ENCODE data around the gene ARHGAP10.
"Not testable (repeated sequence)": the region's sequence is repeated elsewhere in the genome, so short reads cannot be mapped to it uniquely, and the experiment has no call there.

Gene ARHGAP10

DNA sequence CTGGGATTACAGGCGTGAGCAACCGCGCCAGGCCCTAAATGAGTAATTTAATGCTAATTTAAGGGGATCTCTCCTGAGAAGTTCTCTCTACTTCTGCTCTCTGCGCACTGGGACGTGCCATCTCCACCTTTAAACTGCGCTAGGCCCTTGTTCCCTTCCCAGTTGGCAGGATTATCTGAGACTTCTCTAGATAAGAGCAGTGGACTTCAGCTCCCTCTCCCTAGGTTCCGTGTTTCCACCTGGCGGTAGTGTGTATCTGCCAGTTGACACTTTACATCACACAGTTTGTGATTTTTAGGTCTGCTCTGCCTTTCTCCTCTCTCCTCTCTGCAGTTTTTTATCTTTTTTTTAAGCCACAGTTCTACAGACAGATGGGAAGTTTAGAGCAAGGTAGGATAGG lies 40.2 kb downstream of the ARHGAP10 start:
- DNase-seq = no peak

DNA sequence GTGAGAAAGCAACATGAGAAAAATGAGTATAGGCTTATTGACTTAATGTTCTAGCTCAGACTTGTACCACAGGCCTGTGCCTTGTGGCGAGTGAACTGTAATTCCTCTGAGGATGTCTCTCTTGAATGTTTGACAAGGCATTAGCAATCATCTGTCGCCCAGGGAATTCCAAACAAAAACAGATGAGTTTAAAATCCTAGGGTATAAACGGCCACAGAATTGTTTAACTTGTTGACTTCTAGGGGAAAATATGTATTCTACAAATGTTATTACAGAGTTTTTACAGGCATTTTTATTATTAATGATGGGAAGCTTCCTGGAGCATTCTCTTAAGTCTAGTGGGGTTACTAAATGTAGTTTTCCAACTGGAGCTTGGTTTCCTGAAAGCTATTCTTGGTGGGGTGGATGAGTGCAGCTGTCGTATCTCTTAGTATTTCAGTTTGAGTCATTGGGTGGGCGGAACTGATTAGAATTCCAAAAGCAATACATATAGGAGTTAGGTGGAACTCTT lies 40.6 kb downstream of the ARHGAP10 start:
- DNase-seq = no peak

DNA sequence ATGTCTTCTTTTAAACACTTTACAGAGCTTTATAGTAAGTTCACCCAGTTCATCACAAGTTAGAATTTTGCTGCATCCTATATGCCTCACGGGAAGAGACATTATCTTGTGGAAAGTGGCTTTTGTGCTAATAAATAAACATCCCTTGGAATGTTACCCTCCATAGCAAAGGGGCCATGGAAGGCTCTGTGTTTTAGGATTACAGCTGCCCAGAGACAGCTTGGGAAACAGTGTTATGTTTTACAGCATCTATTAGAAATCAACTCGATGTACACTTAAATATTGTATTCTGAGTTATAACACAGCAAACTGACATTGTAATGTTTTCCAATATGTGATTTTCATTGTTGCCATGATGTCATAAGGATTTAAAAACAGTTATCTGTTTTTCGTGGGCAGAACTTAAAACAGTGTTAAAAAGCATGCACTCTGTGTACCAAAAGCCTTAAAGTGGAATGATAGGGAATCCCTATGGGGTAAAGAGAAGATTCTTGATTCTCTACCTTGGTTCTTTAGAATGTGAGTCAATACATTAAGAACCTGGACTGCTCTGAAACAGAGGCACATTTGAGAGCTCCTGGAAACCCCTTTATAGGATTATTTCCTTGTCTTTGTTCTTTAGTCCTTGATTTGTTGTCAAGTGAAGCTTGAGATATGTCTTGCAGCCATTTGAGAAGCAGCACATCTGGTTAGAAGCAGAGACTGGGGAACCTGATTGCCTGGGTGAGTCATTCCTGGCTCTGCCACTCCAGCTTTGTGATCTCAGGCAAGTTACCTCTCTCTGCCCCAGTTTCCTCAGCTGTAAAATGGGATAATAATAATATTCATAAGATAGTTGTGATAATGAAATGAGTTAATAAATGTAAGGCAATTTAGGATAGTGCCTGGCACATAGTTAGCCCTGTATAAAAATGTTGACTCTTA lies 41.6 kb downstream of the ARHGAP10 start:
- no peak for DNase-seq

DNA sequence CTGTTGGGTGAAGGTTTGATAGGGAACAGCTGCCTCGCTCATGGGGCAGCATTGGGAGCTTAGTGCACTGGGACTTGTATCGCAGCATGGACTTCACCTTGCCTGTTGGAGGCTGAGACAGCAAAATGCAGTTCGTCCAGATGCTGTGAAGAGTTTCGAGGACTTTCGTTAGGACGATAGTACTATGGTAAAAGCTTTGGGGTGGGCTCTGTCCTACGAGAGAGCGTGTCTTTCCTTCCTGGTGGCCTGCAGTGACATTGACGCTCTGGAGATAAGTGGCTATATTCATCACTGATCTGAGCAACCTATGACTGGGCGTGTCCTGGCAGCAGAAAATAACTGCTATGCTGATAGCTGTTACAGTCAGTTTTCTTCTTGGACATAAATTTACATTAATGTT lies 44.8 kb downstream of the ARHGAP10 start:
- no peak for DNase-seq

DNA sequence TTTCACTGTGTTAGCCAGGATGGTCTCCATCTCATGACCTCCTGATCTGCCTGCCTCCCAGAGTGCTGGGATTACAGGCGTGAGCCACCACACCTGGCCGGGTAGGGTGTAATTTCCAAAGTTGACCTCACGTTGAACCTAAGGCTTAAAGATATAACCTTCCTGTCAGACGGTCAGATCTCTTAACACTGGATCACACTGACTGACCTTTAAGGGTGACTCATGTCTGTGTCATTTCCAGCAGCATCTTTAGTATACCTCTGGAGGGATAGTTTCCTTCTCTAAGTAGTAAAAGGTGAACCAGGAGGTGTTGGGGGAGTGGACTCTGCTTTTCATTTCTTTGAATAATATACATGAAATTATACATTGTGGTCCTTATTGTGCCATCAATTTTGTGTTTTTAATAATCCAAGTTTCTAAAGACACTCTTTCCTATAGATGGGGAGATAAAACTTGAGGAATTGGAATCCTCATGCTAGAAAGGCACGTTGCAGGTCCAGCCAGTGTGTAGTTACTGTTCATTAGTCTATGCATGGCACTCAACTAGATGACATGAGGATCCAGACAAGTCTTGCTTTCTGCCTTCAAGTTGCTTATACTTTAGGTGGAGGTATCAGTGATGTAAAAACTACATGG lies 45.7 kb downstream of the ARHGAP10 start:
- DNase-seq = no peak

DNA sequence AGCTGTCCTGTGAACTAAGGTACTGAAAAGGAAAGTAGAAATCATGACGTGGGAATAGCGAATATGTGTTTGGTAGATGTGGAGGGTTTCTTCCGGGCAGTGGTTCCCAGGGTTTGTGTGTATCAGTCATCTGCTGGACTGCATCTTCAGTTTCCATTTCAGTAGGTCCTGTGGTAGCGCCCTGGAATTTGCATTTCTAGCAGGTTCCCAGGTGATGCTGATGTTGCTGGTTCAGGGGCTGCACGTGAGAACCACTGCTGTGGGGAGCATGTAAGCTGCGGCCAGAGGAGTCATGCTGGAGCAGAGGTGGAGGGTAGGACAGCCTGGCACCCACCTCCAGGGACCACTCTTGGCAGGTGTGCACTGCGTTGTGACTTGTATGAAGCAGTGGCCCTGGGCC lies 47.1 kb downstream of the ARHGAP10 start:
- DNase-seq = no peak

DNA sequence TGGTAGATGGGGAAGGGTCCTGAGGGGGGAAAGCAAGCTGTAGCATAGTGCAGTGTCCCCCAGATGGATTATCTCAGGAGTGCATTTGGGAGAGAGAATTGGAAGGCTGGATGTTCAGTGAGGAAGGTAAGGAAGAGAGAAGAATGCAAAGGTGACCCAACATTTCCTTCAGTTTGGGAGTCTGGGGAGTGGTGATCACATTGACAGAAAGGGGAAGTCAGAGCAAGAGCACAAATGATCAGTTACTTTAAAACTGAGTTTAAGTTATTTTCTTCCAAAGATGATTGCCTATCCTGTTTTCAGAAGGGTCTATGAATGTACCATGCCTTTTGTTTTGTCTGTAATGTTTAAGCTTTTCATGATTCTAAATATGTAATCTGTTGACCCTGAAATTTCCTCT lies 47.6 kb downstream of the ARHGAP10 start:
- no peak for DNase-seq

DNA sequence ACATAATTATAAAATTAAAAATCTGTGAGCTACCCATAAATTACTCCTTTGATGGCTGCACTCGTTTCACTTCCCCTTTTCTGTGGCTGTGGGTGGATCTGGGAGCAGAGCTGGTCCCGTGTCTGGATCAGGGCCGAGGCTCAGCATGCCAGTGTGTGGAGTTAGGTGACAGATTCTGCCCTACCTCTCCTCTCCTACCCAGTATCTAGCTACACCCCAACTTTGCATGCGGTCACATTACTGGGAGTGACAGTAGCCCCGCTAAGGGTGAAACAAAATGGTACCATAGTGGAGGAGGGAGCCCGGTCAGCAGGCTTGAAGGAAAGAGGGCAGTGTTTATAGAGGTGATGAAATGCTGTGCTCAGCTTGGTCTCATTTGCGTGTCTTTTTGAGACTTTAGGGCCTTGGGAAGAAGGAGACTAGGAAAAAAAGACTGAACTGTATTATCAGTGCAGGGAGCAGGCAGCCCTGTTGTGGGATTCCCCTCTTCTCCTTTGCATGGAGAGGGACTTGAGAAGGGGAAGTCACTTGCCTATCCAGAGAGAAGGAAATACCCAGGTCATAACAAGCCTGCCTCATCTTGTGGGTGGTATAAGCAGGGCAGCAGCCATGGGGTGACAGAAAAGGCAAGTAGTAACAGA lies 48.4 kb downstream of the ARHGAP10 start:
- DNase-seq = no peak

DNA sequence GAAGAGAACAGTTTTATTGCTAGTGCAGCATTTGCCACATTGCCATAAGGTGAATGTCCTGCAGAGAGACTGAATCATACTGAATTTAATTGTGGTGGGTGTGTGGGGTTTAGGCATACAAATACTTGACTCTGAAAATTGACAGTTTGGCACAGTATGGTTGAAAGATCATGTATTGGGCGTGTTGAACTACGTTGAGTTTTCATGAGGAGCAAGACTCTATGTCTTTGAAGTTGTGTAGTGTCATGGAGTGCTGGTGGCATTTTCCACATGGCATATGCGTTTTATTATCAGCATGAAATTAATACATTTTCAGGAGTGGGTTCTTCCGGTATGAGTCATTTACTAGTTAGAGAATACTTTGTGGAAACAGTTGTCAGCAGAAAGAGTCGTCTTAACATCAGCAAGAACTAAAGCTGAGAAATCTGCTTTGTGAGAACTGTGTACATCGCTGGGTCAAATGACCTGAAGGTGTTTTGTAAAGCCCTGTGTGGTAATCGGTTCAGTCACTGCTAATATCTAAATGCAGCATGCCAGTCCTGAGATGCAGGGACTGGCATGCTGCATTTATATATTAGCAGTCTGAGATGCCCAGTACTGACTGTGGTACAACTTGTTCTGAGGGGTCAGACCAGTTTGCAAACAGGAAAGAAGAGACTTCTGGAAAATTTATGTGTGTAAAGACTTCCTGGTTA lies 50.3 kb downstream of the ARHGAP10 start:
- no peak for DNase-seq

DNA sequence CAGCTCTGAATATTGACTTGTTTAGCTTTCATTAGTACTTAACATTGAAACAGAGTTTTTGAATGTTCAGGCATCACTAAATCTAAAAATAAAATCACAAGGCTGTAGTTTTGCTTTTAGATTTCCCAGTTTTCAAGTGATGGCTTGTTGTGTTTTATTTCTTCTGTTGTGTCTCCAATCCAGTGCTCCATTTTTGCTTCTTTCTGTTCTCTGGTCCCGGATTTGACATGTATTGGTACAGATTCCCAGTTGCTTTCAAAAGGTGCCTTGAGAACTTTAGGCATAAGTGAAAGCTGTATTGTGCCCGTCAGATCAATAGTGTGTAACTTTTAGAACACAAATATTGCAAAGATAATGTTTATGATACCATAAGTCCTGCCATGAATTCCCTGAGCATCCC lies 53.2 kb downstream of the ARHGAP10 start:
- no peak for DNase-seq

DNA sequence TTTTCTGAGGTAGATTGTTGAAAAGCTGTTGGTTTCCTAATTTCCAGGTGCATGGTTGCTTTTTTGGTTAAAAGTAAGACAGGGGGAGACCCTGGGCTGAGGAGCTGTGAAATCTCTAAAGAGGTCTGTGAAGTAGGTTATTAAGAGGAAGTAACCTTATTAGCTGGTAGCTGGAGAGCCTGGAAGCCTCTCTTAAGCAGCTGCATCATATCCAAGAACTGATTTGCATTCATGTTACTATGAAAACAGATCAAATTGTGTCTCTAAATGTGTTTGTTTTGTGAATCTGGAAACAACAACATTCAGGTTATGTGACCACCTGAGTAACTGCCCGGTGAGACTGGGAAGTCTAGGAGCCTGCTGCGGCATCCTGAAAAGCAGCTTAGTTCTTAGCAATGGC lies 54.1 kb downstream of the ARHGAP10 start:
- DNase-seq = no peak

DNA sequence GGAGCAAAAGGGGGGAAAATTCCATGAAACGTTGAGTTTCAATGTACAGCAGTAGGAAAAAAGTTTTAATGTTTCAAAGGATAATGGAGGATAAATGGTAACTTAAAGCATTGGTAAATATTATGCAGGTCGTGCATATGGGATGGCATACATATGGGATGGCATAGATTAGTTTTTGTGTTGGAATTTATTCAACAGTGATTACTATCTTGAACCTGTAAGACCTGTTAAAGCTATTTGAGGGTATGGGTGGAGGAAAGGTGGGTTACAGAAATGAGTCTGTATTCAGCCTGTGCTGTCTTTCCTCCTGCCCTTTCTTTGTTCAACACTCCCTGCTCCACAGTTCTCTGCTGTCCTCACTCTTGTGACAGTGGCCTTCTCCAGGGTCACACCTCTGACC lies 54.6 kb downstream of the ARHGAP10 start:
- no peak for DNase-seq

DNA sequence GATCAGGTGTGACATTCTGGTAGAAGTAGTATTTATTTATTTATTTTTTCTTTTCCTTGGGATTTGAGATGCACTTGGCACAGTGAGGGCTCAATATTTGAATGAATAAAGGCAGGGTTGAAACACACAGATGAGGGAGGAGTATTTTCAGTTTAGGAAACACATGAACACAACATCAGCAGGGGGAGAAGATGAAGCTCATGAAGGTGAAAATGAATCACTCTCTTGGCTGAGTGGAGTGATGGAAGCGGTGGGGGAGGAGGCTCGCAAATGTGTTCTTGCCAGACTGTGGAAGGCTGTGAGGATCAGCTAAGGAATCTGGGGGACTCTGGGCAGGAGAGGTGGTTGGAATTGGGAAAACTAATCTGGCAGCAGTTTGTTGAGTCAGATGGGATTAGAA lies 55.3 kb downstream of the ARHGAP10 start:
- DNase-seq = no peak

DNA sequence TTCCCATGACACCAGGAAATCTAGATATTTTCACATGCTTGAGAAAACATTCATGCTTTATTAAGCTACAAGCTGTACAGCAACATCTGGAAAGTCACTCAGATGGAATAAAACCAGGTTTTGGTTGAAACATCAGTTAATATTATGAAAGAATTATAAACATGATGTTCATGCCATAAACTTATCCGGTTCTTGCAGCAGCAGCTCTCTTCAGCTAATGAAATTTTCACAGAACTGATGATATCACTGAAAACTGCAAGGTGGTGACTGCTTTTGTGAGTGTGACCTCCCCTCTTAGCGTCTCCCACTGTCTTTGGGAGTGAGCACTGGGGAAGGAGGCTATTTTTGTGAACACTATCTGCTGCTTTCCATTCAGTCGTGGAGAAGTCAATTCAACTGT lies 56.9 kb downstream of the ARHGAP10 start:
- no peak for DNase-seq

DNA sequence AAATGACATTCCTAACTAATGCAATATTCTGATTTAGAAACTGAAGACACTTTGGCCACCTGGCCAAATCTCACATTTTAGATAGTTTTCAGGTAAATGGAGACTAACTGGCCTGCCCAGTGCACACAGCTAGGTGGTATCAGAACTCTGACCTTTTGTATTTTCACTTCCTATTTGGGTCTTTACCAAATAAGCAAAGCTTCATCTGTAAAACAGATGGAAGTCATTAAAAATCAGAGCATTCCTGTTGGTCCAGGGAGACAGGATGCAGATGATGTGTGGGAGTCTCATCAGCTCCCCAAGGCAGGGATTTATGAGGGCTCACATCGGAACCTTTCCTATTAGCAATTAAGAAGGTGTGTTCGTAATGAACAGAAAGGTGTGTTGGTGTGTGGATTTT lies 57.7 kb downstream of the ARHGAP10 start:
- DNase-seq = no peak

DNA sequence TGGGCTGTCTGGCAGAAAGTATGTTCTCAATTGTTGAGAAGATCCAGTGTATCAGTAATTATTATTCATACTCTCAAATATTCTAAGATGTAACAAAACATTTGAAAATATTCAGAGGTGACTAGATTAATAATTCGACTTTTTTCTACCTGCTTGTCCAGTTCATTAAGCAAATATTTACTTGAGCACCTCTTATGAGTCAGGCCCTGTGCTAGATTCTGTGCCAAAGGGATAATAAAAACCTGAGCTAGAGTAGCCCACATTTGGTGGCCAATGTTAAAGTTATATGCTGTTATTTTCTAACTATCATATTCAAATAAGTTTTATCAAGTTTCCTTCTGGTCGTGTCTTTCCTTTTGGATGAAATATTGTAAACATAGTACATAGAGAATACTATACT lies 58.5 kb downstream of the ARHGAP10 start:
- DNase-seq = no peak

DNA sequence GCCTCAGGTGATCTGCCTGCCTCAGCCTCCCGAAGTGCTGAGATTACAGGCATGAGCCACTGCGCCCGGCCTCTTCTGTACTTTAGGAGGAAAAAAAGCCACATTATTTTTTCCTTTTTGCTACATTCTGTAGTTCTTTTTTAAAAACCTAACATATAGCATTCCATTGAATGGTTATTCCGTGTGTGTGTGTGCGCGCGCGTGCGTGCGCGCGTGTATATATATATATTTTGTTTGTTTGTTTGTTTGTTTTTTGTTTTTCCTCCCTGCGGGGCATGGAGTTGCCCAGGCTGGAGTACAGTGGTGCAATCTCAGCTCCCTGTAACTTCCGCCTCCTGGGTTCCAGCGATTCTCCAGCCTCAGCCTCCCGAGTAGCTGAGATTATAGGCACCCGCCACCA lies 59.5 kb downstream of the ARHGAP10 start:
- no peak for DNase-seq

DNA sequence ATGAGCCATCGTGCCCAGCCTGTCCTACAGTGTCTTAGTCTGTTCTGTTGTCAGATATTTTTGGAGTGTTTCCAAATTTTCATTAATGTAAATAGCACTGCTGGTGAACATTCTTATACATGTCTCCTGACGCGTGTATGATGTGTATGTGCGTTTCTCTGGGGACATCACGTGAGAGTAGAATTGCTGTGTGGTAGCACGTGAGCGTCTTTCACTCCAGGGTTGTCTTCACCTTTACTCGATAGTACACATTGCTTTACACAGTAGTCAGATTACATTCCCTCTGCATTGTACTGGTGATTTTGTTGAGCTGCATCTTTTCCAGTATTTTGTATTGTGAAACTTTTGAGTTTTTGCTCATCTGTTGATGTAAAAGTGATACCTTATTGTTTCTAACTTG lies 60.0 kb downstream of the ARHGAP10 start:
- DNase-seq = no peak

DNA sequence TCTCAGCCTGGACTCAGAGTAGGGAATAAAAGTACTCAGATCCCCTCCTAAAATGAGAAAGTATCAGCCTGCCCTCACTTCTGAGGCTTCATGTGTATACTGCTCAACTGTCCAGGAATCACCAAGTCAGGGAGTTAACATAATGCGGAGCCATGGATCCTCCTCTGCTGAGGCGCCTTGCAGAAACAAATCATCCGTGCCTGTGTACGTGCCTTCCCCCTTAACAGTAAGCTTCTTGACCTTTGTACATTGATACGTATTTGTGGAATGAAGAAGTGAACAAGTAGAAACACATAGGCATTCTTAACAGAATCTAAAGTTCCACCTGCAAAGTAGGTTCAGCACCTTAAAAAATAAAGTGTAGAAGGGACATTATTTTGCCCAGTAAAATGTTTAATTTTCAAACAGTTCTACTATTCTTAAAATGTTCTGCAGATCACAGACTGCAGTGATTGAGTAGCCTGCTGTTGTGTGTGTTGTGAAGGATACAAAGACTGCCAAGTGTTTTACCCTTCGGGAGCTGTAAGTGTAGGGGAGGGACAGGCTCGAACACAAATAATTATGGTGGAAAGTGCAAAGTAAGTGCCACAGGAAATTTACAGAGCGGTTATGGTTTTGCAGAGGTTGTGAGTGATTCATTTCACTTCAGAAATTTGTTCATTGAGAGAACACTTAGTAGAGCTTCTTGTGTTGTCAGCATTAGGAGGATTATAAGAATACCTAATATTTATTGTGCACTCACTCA lies 61.9 kb downstream of the ARHGAP10 start:
- no peak for DNase-seq

DNA sequence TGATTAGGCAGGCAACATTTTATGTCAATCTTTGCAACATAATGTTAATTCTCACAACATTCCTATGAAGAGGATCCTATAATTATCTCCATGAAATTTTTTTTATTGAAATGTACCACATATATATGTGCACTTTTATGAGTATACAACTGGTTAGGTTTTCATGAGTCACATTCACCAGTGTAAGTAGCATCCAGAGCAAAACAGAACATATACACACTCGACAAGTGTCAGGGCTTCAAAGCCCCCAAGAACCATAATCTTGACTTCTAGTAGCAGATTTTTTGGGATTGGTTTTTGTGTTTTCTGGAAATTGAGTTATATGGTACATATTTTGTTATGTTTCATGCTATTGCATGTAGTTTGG lies 62.4 kb downstream of the ARHGAP10 start:
- no peak for DNase-seq

DNA sequence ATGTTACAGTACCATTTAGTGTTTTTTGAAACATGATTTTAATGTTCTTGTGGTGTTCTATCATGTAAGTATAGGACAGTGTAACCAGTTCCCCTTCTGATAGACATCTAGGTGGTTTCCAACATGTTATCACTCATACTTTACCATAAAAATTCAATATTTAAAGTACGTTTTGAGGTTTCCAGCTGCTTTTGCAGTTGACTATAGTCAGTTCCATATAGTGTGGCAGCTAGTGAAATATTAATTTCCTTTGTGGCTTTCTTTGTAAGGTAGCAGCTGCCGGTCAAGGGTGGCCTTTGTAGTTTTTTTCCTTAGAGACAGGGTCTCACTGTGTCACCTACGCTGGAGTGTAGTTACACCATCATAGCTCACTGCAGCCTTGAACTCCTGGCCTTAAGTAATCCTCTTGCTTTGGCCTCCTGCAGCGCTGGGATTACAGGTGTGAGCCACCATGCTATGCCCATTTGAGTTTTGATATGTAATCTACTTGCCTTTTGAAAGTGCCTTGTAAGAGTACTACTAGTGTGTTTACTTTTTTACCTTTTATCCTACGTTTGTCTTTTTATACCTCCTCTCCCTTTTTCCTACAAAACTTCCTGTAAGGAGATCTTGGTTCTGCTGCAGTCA lies 63.0 kb downstream of the ARHGAP10 start:
- no peak for DNase-seq

DNA sequence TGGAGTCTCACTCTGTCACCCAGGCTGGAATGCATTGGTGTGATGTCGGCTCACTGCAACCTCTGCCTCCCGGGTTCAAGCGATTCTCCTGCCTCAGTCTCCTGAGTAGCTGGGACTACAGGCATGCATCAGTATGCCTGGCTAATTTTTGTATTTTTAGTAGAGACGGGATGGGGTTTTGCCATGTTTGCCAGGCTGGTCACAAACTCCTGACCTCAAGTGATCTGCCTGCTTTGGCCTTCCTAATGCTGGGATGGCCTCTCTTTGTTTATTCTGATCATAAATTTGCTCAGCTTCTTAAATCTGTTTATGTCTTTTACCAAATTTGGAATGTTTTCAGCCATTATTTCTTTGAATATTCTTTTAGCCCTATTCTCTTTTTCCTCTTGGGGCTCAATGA lies 67.2 kb downstream of the ARHGAP10 start:
- not testable (repeated sequence) for DNase-seq
